Liver (tissue), 9 donors: Measurements from ENCODE around the gene SHQ1. TPM values are rescaled to one million over a fixed set of nuclear protein-coding genes. Genes with fewer than 3 reads are reported as not detected.
A peak's percentile ranks its signal among the peaks of the same experiment; 100 is the strongest.

Experiments
- DNase-seq: peaks from one replicate; pipeline ENCODE4 v3.0.0-alpha.2; 2017; ENCODE audit warnings: low spot score
- H3K27ac ChIP-seq, 2 donors: one replicate each; pipeline ENCODE4 v1.7.0; 2013; ENCODE audit warnings: inconsistent platforms in 2 of 2, low read length in 2 of 2, control low read depth in 1 of 2, low read depth in 1 of 2, mild to moderate bottlenecking in 1 of 2
- H3K27me3 ChIP-seq, 4 donors: one replicate each; pipeline versions ENCODE4 v1.6.1 to v1.7.0; 2013; ENCODE audit warnings: low read length in 3 of 4, inconsistent platforms in 1 of 4, mild to moderate bottlenecking in 1 of 4, moderate library complexity in 1 of 4; ENCODE audit not compliant: control insufficient read depth in 4 of 4, insufficient read depth in 4 of 4
- H3K36me3 ChIP-seq, 4 donors: one replicate each; pipeline versions ENCODE4 v1.6.1 to v1.7.0; 2013; ENCODE audit warnings: low read length in 3 of 4, mild to moderate bottlenecking in 3 of 4, low read depth in 1 of 4, moderate library complexity in 1 of 4; ENCODE audit not compliant: control insufficient read depth in 4 of 4, insufficient read depth in 3 of 4
- H3K4me1 ChIP-seq, 4 donors: one replicate each; pipeline versions ENCODE4 v1.6.1 to v1.7.0; 2013; ENCODE audit warnings: low read length in 3 of 4, mild to moderate bottlenecking in 3 of 4, moderate library complexity in 1 of 4; ENCODE audit not compliant: control insufficient read depth in 4 of 4, insufficient read depth in 4 of 4
- H3K4me3 ChIP-seq, 3 donors: one replicate each; pipeline versions ENCODE4 v1.6.1 to v1.7.0; 2013; ENCODE audit warnings: low read length in 3 of 3, control low read depth in 1 of 3, low read depth in 1 of 3, mild to moderate bottlenecking in 1 of 3
- H3K9ac ChIP-seq, 2 donors: one replicate each; pipeline ENCODE4 v1.7.0; 2013; ENCODE audit warnings: low read length in 2 of 2, mild to moderate bottlenecking in 2 of 2, moderate library complexity in 2 of 2, control low read depth in 1 of 2, low read depth in 1 of 2
- H3K9me3 ChIP-seq, 4 donors: one replicate each; pipeline versions ENCODE4 v1.6.1 to v1.7.0; 2013; ENCODE audit warnings: low read length in 3 of 4; ENCODE audit not compliant: control insufficient read depth in 4 of 4
- ATF3 ChIP-seq: IDR thresholded peaks from 2 replicates; pipeline ENCODE4 v1.6.1; 2016; ENCODE audit warnings: antibody characterized with exemption
- CTCF ChIP-seq: fragments of 150-350 bp; IDR thresholded peaks from 2 replicates; pipeline ENCODE4 v1.5.1; 2017; ENCODE audit warnings: improper control_type of control experiment, low read depth, low read length; ENCODE audit not compliant: missing input control
- FOXA1 ChIP-seq: IDR thresholded peaks from 2 replicates; pipeline ENCODE4 v1.6.1; 2016; ENCODE audit warnings: antibody characterized with exemption
- FOXA2 ChIP-seq: IDR thresholded peaks from 2 replicates; pipeline ENCODE4 v1.6.1; 2016; ENCODE audit warnings: antibody characterized with exemption
- GABPA ChIP-seq, 2 donors: IDR thresholded peaks in 1 of 2; conservative IDR thresholded peaks in 1 of 2; 2 replicates each; pipeline ENCODE4 v1.6.1; 2016; ENCODE audit warnings: antibody characterized with exemption in 2 of 2, mild to moderate bottlenecking in 1 of 2, moderate library complexity in 1 of 2
- HNF4A ChIP-seq, 2 donors: conservative IDR thresholded peaks; 2 replicates each; pipeline ENCODE4 v1.6.1; 2016; ENCODE audit warnings: antibody characterized with exemption in 2 of 2, mild to moderate bottlenecking in 2 of 2
- HNF4G ChIP-seq: IDR thresholded peaks from 2 replicates; pipeline ENCODE4 v1.6.1; 2016; ENCODE audit warnings: antibody characterized with exemption
- JUND ChIP-seq, 2 donors: IDR thresholded peaks; 2 replicates each; pipeline ENCODE4 v1.6.1; 2016; ENCODE audit warnings: antibody characterized with exemption in 2 of 2
- MAX ChIP-seq: IDR thresholded peaks from 2 replicates; pipeline ENCODE4 v1.6.1; 2016; ENCODE audit warnings: antibody characterized with exemption
- NR2F2 ChIP-seq: IDR thresholded peaks from 2 replicates; pipeline ENCODE4 v1.6.1; 2016; ENCODE audit warnings: antibody characterized with exemption
- RAD21 ChIP-seq, 2 donors: IDR thresholded peaks; 2 replicates each; pipeline ENCODE4 v1.6.1; 2016; ENCODE audit warnings: antibody characterized with exemption in 2 of 2, mild to moderate bottlenecking in 2 of 2
- RXRA ChIP-seq, 2 donors: IDR thresholded peaks; 2 replicates each; pipeline ENCODE4 v1.6.1; 2017 to 2018; ENCODE audit warnings: antibody characterized with exemption in 2 of 2, mild to moderate bottlenecking in 1 of 2
- TAF1 ChIP-seq: conservative IDR thresholded peaks from 2 replicates; pipeline ENCODE4 v1.6.1; 2016; ENCODE audit warnings: antibody characterized with exemption, mild to moderate bottlenecking
- YY1 ChIP-seq: IDR thresholded peaks from 2 replicates; pipeline ENCODE4 v1.6.1; 2016; ENCODE audit warnings: antibody characterized with exemption, mild to moderate bottlenecking
- ZBTB33 ChIP-seq: IDR thresholded peaks from 2 replicates; pipeline ENCODE4 v1.6.1; 2016; ENCODE audit warnings: antibody characterized with exemption
- WGBS: extraction: QIAGEN DNeasy Blood & Tissue Kit; methylation state at CpG from one replicate; pipeline ENCODE4 v1.1.7; 2013; 5-methylcytosine and 5-hydroxymethylcytosine counted together
- polyA plus RNA-seq, 2 donors: library from polyadenylated mRNA; stranded (reverse) in 1 of 2; unstranded in 1 of 2; fragments of 200-250 nt in 1 of 2; fragments of >200 nt in 1 of 2; fragmentation: Nextera tagmentation in 1 of 2; extraction: Ambion mirVana in 1 of 2; gene quantifications; one replicate each; pipeline versions ENCODE4 v1.2.1 to v1.2.3, GENCODE V29; 2013 to 2015
- total RNA-seq, 2 donors: library from RNA; depleted of rRNA; stranded (reverse); fragments of >200 nt; gene quantifications; one replicate each; pipeline ENCODE4 v1.2.3, GENCODE V29; 2014
- TF ChIP-seq, protein P1 (sequence below): IDR thresholded peaks from 2 replicates; pipeline ENCODE4 v1.6.1; 2016; ENCODE audit warnings: antibody characterized with exemption, mild to moderate bottlenecking
- donor health status: healthy.
- donor health status: healthy.
- donor health status: healthy.
- donor health status: healthy.
- donor health status: healthy.

SHQ1 gene
- total and polyA plus RNA-seq, 4 donors: 4.3 to 9.6 (median 6.1) TPM

GRCh38 chr3:72739531-72740466 lies 108.4 kb downstream of the SHQ1 start:
- TF ChIP-seq CTCF (no peak), YY1 (no peak), ZBTB33 (no peak), FOXA2 (no peak), JUND (IDR thresholded peaks at IDR 0.05) (no peak), RAD21 (IDR thresholded peaks at IDR 0.05) (no peak), MAX (no peak), FOXA1 (no peak), RXRA (IDR thresholded peaks at IDR 0.05) (no peak), HNF4A (conservative IDR thresholded peaks at IDR 0.05) (no peak)
- TF ChIP-seq, protein P1, sequence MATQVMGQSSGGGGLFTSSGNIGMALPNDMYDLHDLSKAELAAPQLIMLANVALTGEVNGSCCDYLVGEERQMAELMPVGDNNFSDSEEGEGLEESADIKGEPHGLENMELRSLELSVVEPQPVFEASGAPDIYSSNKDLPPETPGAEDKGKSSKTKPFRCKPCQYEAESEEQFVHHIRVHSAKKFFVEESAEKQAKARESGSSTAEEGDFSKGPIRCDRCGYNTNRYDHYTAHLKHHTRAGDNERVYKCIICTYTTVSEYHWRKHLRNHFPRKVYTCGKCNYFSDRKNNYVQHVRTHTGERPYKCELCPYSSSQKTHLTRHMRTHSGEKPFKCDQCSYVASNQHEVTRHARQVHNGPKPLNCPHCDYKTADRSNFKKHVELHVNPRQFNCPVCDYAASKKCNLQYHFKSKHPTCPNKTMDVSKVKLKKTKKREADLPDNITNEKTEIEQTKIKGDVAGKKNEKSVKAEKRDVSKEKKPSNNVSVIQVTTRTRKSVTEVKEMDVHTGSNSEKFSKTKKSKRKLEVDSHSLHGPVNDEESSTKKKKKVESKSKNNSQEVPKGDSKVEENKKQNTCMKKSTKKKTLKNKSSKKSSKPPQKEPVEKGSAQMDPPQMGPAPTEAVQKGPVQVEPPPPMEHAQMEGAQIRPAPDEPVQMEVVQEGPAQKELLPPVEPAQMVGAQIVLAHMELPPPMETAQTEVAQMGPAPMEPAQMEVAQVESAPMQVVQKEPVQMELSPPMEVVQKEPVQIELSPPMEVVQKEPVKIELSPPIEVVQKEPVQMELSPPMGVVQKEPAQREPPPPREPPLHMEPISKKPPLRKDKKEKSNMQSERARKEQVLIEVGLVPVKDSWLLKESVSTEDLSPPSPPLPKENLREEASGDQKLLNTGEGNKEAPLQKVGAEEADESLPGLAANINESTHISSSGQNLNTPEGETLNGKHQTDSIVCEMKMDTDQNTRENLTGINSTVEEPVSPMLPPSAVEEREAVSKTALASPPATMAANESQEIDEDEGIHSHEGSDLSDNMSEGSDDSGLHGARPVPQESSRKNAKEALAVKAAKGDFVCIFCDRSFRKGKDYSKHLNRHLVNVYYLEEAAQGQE: no peak
- Histone ChIP-seq H3K9me3 (peaks cover 0 to under 1% (median 0%) of the 10 kb centered on the region in 4 donors), H3K36me3 (no peaks in the 10 kb centered on the region), H3K27ac (no peak overlapping the region), H3K27me3 (no peaks in the 10 kb centered on the region), H3K9ac (no peak overlapping the region), H3K4me3 (no peak overlapping the region), H3K4me1 (peaks cover 0 to 12% (median 5%) of the 10 kb centered on the region in 4 donors)
- no peak for DNase-seq
- WGBS: 93% methylated on average over 6 of the region's 6 CpGs

DNA sequence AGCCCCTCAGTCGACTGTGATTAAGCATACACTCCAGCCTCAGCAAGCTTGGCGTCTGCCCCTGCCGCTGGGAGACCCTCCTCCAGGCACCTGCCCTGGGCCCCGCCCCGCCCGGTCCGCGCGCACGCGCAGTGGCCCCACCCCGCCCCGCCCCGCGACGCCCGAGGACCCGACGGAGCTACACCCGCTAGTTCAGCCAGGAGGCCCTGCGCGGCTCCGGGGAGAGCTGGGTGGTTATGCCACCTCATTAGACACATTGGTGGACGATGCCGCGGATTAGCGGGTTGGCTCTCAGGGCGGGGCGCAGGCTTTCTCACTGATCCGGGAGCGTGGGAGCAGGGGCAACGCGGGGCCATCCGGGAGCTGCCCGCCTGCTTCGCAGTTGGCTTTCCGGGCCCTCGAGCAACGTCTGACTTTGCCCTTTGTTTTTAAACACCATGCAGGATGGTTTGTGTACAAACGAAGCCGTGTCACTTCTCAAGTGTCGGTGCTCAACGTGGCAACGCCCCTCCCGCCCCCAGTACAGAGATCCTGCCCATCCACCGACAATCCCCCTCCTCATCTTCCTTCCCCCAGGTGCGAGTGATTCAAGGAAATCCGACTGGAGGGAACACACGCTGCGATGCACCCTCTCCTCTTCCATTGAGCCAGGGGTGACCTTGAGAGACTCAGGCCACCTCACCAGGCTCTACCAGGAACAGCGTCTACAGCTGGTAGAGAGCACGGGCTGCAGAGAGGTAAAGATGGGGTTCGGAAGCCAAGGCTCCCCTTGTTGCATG lies 109.3 kb downstream of the SHQ1 start:
- no peak overlapping the region for H3K9ac ChIP-seq
- H3K27me3 ChIP-seq: no peaks in the 10 kb centered on the region
- WGBS: 15% methylated on average over 53 of the region's 53 CpGs
- H3K36me3 ChIP-seq: no peaks in the 10 kb centered on the region
- H3K4me3 ChIP-seq: peak overlapping the region in 2 of 3 donors; percentile 46 to 47
- H3K9me3 ChIP-seq: peaks cover 0 to 3% (median 2%) of the 10 kb centered on the region in 4 donors
- no peak overlapping the region for H3K27ac ChIP-seq
- DNase-seq: peak; percentile 74
- peaks cover 0 to 12% (median 5%) of the 10 kb centered on the region in 4 donors for H3K4me1 ChIP-seq
- TF ChIP-seq NR2F2 (no peak), ATF3 (no peak), ZBTB33 (no peak), CTCF (no peak), HNF4G (no peak), GABPA (IDR thresholded peaks at IDR 0.05 in 1 of 2, conservative IDR thresholded peaks at IDR 0.05 in 1 of 2) (no peak), RAD21 (IDR thresholded peaks at IDR 0.05) (no peak), TAF1 (no peak), FOXA1 (no peak), MAX (no peak)
